ENCODE measurements around the gene CHCHD3. TPM values are rescaled to one million over a fixed set of nuclear protein-coding genes. Genes with fewer than 3 reads are reported as not detected.

CHCHD3 gene
- total RNA-seq, 4 donors from 2014 or later = 54.0 to 88.6 (median 61.3) TPM

- 40 to 42% methylated on average over 2 of the region's 2 CpGs for WGBS, 2 donors (ENCODE audit: low coverage in 1 of 2)
- no peak for ATAC-seq
- Histone ChIP-seq H3K4me1 (peaks cover 11 to 60% (median 21%) of the 10 kb centered on the region in 3 donors), H3K27ac (no peak overlapping the region), H3K27me3 (no peaks in the 10 kb centered on the region), H3K9me3 (no peaks in the 10 kb centered on the region), H3K36me3 (no peaks in the 10 kb centered on the region), H3K4me3 (no peak overlapping the region)
- TF ChIP-seq EP300 (IDR thresholded peaks at IDR 0.05) (no peak), POLR2AphosphoS5 (IDR thresholded peaks at IDR 0.05) (no peak), CTCF (IDR thresholded peaks at IDR 0.05) (no peak), POLR2A (IDR thresholded peaks at IDR 0.05) (no peak)
These were observed 27.6 kb downstream of the CHCHD3 start for GRCh38 chr7:133054162-133054840.

GRCh38 chr7:133053321-133053891, 28.5 kb downstream of the CHCHD3 start:
- Histone ChIP-seq H3K27me3 (no peaks in the 10 kb centered on the region), H3K36me3 (no peaks in the 10 kb centered on the region), H3K9me3 (no peaks in the 10 kb centered on the region), H3K27ac (peak overlapping the region in 3 of 4 donors; percentile 11 to 59 (median 57)), H3K4me1 (peaks cover 11 to 58% (median 21%) of the 10 kb centered on the region in 3 donors), H3K4me3 (no peak overlapping the region)
- 13 to 20% methylated on average over 3 of the region's 4 CpGs for WGBS, 2 donors (ENCODE audit: low coverage in 1 of 2)
- TF ChIP-seq EP300 (IDR thresholded peaks at IDR 0.05) (no peak), POLR2A (IDR thresholded peaks at IDR 0.05) (no peak), POLR2AphosphoS5 (IDR thresholded peaks at IDR 0.05) (peak; percentile 42), CTCF (IDR thresholded peaks at IDR 0.05) (no peak)
- peak; percentile 89 for ATAC-seq

- H3K4me1 ChIP-seq = peaks cover 11 to 57% (median 21%) of the 10 kb centered on the region in 3 donors
- H3K4me3 ChIP-seq = no peak overlapping the region
- H3K9me3 ChIP-seq = no peaks in the 10 kb centered on the region
- H3K36me3 ChIP-seq = no peaks in the 10 kb centered on the region
- H3K27ac ChIP-seq = peak overlapping the region in 3 of 4 donors; percentile 11 to 59 (median 57)
- no peak for ATAC-seq
- no peak for TF ChIP-seq CTCF (IDR thresholded peaks at IDR 0.05)
- TF ChIP-seq POLR2AphosphoS5 (IDR thresholded peaks at IDR 0.05) = no peak
- TF ChIP-seq EP300 (IDR thresholded peaks at IDR 0.05) = no peak
- TF ChIP-seq POLR2A (IDR thresholded peaks at IDR 0.05) = no peak
- no peaks in the 10 kb centered on the region for H3K27me3 ChIP-seq
- 32 to 62% methylated on average over 2 of the region's 2 CpGs for WGBS, 2 donors (ENCODE audit: low coverage in 1 of 2)
These were observed 29.1 kb downstream of the CHCHD3 start for GRCh38 chr7:133052826-133053225.

- 69 to 78% methylated on average over 1 of the region's 1 CpG for WGBS, 2 donors (ENCODE audit: low coverage in 1 of 2)
- no peaks in the 10 kb centered on the region for H3K27me3 ChIP-seq
- H3K4me1 ChIP-seq = peaks cover 11 to 57% (median 21%) of the 10 kb centered on the region in 3 donors
- H3K9me3 ChIP-seq = no peaks in the 10 kb centered on the region
- H3K27ac ChIP-seq = no peak overlapping the region
- no peak overlapping the region for H3K4me3 ChIP-seq
- no peak for ATAC-seq
- no peak for TF ChIP-seq EP300 (IDR thresholded peaks at IDR 0.05)
- TF ChIP-seq POLR2AphosphoS5 (IDR thresholded peaks at IDR 0.05) = no peak
- no peak for TF ChIP-seq CTCF (IDR thresholded peaks at IDR 0.05)
- no peak for TF ChIP-seq POLR2A (IDR thresholded peaks at IDR 0.05)
- H3K36me3 ChIP-seq = no peaks in the 10 kb centered on the region
These were observed 29.5 kb downstream of the CHCHD3 start for GRCh38 chr7:133052401-133052756.
